ENCODE results near the gene GADL1.

GADL1 gene

DNA sequence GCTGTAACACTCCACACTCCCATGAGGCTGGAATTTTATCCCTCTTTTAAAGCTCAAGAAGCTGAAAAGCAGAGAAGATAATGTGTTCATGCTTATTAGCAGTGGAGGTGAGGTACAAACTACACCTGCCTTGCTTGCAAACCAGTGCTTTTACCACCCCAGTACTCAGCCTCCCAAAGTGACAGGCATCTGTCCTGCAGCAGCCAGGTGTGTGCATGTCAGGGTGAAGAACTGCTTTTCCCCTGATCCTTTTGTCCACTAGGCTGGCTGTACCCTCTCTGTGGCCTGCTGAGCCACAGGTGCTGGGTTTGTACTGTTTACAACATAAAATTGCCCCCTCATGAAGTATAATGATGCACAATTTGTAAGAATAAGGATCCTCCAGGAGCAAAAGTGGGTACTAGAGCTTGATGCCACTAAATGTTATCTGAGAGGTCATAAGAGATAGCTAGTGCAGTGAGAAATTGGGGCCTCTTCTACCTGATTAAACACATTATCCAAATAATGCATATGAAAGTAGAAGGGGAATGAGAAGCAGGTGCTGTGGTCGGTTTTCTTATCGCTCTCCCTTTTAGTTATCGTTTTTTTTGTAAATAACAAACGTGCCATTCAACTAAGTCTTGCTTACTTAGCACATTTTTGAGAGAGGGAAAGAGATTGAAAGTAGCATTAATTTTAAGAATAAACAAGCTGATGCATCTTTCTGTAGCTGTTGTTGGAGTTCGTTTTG, 39.2 kb upstream of the GADL1 start:
- no peak overlapping the region for H3K4me3 ChIP-seq (ENCODE audit: low read depth, low read length)
- TF ChIP-seq, protein P1, sequence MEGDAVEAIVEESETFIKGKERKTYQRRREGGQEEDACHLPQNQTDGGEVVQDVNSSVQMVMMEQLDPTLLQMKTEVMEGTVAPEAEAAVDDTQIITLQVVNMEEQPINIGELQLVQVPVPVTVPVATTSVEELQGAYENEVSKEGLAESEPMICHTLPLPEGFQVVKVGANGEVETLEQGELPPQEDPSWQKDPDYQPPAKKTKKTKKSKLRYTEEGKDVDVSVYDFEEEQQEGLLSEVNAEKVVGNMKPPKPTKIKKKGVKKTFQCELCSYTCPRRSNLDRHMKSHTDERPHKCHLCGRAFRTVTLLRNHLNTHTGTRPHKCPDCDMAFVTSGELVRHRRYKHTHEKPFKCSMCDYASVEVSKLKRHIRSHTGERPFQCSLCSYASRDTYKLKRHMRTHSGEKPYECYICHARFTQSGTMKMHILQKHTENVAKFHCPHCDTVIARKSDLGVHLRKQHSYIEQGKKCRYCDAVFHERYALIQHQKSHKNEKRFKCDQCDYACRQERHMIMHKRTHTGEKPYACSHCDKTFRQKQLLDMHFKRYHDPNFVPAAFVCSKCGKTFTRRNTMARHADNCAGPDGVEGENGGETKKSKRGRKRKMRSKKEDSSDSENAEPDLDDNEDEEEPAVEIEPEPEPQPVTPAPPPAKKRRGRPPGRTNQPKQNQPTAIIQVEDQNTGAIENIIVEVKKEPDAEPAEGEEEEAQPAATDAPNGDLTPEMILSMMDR (IDR thresholded peaks at IDR 0.05; ENCODE audit: insufficient read depth, low read depth, low read length, missing control alignments) = no peak
- DNase-seq (ENCODE audit: low read depth) = no peak

GRCh38 chr3:30932513-30933098, 38.1 kb upstream of the GADL1 start:
- H3K4me3 ChIP-seq (ENCODE audit: low read depth, low read length) = no peak overlapping the region
- DNase-seq (ENCODE audit: low read depth) = no peak
- TF ChIP-seq, protein P1 (IDR thresholded peaks at IDR 0.05; ENCODE audit: insufficient read depth, low read depth, low read length, missing control alignments) = no peak

DNA sequence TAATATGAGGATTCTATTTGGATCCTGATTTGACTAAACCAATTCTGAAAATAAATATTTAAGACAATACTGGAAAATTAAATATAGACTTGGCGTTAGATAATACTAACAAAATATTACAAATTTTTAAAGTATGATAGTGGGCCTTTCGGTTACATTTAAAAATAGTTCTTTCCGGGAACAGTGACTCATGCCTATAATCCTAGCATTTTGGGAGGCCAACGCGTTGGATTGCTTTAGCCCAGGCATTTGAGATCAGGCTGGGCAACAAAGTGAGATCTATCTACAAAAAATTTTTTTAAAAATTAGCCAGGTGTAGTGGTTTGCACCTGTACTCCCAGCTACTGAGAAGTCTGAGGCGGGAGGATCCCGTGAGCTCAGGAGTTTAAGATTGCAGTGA, 30.3 kb upstream of the GADL1 start:
- no peak overlapping the region for H3K4me3 ChIP-seq (ENCODE audit: low read depth, low read length)
- TF ChIP-seq, protein P1 (IDR thresholded peaks at IDR 0.05; ENCODE audit: insufficient read depth, low read depth, low read length, missing control alignments) = no peak
- no peak for DNase-seq (ENCODE audit: low read depth)

GRCh38 chr3:30919564-30919963, 25.1 kb upstream of the GADL1 start:
- H3K4me3 ChIP-seq (ENCODE audit: low read depth, low read length) = no peak overlapping the region
- DNase-seq (ENCODE audit: low read depth) = no peak
- TF ChIP-seq, protein P1 (IDR thresholded peaks at IDR 0.05; ENCODE audit: insufficient read depth, low read depth, low read length, missing control alignments) = no peak

DNA sequence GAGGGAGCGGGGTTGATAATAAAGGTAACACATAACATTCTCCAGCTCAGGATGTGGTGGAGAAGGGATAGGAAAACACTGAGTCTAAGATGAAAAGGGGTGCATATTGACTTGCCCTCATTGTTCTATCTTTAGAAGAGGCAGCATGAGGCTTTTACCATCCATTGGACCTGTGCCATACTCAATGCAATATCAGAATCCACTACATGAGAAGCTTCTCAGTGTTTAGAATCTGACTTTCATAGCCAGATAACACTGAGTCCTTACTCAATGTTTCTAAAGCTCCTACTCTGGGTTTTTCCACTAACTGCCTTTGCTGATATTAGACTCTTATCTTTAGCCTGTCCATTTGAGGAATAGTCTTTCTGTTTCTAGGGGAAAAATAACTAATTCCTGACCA, 24.3 kb upstream of the GADL1 start:
- TF ChIP-seq, protein P1 (IDR thresholded peaks at IDR 0.05; ENCODE audit: insufficient read depth, low read depth, low read length, missing control alignments) = no peak
- no peak overlapping the region for H3K4me3 ChIP-seq (ENCODE audit: low read depth, low read length)
- no peak for DNase-seq (ENCODE audit: low read depth)

DNA sequence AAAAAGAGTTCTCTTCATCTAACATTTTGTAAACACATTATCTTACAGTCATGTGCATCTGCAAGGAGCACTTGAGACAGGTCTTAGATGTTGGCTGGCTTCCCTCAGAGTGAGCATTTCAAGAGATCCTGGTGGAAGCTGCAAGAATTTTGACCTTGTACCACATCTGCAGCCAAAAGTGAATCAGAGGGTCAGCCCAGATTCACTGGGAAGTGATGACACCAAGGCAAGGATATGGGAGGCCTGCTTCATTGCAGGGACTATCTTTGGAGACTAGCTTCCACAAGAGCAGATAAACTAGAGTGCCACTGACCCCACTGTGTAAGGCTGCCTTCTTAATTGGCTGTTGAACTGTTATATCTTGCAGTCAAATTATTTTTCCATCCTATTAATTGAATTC, 21.3 kb upstream of the GADL1 start:
- DNase-seq (ENCODE audit: low read depth) = no peak
- TF ChIP-seq, protein P1 (IDR thresholded peaks at IDR 0.05; ENCODE audit: insufficient read depth, low read depth, low read length, missing control alignments) = no peak
- H3K4me3 ChIP-seq (ENCODE audit: low read depth, low read length) = no peak overlapping the region

- TF ChIP-seq, protein P1 (IDR thresholded peaks at IDR 0.05; ENCODE audit: insufficient read depth, low read depth, low read length, missing control alignments) = no peak
- DNase-seq (ENCODE audit: low read depth) = no peak
- no peak overlapping the region for H3K4me3 ChIP-seq (ENCODE audit: low read depth, low read length)
Observed at GRCh38 chr3:30914696-30915095, 20.2 kb upstream of the GADL1 start.
